Gastrocnemius medialis (tissue), 4 donors: Measurements from ENCODE around the gene FKRP.

Source experiments
- CTCF ChIP-seq, 5 experiments: fragments of 450-650 bp in 3 of 5; fragments of 200-600 bp in 2 of 5; sonication (generic) in 2 of 5; IDR thresholded peaks in 4 of 5; conservative IDR thresholded peaks in 1 of 5; 1 replicate in 4 of 5; 2 replicates in 1 of 5; pipeline ENCODE4 v1.5.1; 2016 to 2019; ENCODE audit warnings: antibody characterized with exemption in 5 of 5, mild to moderate bottlenecking in 3 of 5, moderate library complexity in 3 of 5
- POLR2A ChIP-seq, 2 donors: fragments of 450-650 bp; IDR thresholded peaks; one replicate each; pipeline ENCODE4 v1.6.1; 2017; ENCODE audit warnings: antibody characterized with exemption in 2 of 2, mild to moderate bottlenecking in 2 of 2, moderate library complexity in 2 of 2

- TF ChIP-seq CTCF (IDR thresholded peaks at IDR 0.05 in 4 of 5, conservative IDR thresholded peaks at IDR 0.05 in 1 of 5) (no peak), POLR2A (IDR thresholded peaks at IDR 0.05) (no peak)
Observed at GRCh38 chr19:46802152-46802551, 56.3 kb downstream of the FKRP start.
